HepG2 (cell line): ENCODE measurements around the gene MYOM1. TPM values are rescaled to one million over a fixed set of nuclear protein-coding genes. Genes with fewer than 3 reads are reported as not detected.

Source experiments
- ASH2L ChIP-seq: fragments of 300-600, 200-600 bp; sonication (generic); IDR thresholded peaks from 2 replicates; pipeline ENCODE4 v1.7.0; 2017; ENCODE audit warnings: low read depth, mild to moderate bottlenecking, moderate library complexity, mixed read lengths, low read length; ENCODE audit not compliant: insufficient read length
- ATF1 ChIP-seq: IDR thresholded peaks from 2 replicates; pipeline ENCODE4 v1.6.1; 2016; ENCODE audit warnings: mild to moderate bottlenecking, control low read depth
- ELF1 ChIP-seq: sonication (generic); formaldehyde crosslinking; IDR thresholded peaks from 2 replicates; pipeline ENCODE4 v1.4.0; 2020; ENCODE audit warnings: missing genetic modification reagents
- FOXC1 ChIP-seq: sonication (generic); formaldehyde crosslinking; IDR thresholded peaks from 2 replicates; pipeline ENCODE4 v1.8.0; 2022; ENCODE audit warnings: mild to moderate bottlenecking, missing genetic modification reagents, borderline replicate concordance
- HDAC1 ChIP-seq: sonication (generic); formaldehyde crosslinking; IDR thresholded peaks from 2 replicates; pipeline ENCODE4 v1.5.1; 2020; ENCODE audit warnings: mild to moderate bottlenecking, missing genetic modification reagents
- HNRNPLL ChIP-seq: fragments of 200-400 bp; formaldehyde crosslinking; IDR thresholded peaks from 2 replicates; pipeline ENCODE4 v1.6.1; 2017; ENCODE audit warnings: mild to moderate bottlenecking, low read depth, low read length; ENCODE audit not compliant: poor library complexity, severe bottlenecking
- HOXA5 ChIP-seq: sonication (generic); formaldehyde crosslinking; IDR thresholded peaks from 2 replicates; pipeline ENCODE4 v1.4.0; 2020; ENCODE audit warnings: missing genetic modification reagents
- IKZF4 ChIP-seq: sonication (generic); formaldehyde crosslinking; IDR thresholded peaks from 2 replicates; pipeline ENCODE4 v1.5.1; 2020; ENCODE audit warnings: borderline replicate concordance, mild to moderate bottlenecking, low read depth, missing genetic modification reagents; ENCODE audit errors: not compliant biosample characterization
- TOE1 ChIP-seq: sonication (generic); formaldehyde crosslinking; IDR thresholded peaks from 2 replicates; pipeline ENCODE4 v1.4.0; 2020; ENCODE audit warnings: mild to moderate bottlenecking, missing genetic modification reagents
- ZBTB1 ChIP-seq: sonication (generic); formaldehyde crosslinking; IDR thresholded peaks from 2 replicates; pipeline ENCODE4 v1.4.0; 2020; ENCODE audit warnings: missing genetic modification reagents, borderline replicate concordance
- ZC3H13 ChIP-seq: sonication (generic); formaldehyde crosslinking; IDR thresholded peaks from 2 replicates; pipeline ENCODE4 v1.8.1; 2023; ENCODE audit warnings: mild to moderate bottlenecking, missing genetic modification reagents, moderate library complexity
- ZNF468 ChIP-seq: sonication (generic); formaldehyde crosslinking; IDR thresholded peaks from 2 replicates; pipeline ENCODE4 v1.8.0; 2022; ENCODE audit warnings: mild to moderate bottlenecking, moderate library complexity, missing genetic modification reagents
- ZNF724P ChIP-seq: sonication (generic); formaldehyde crosslinking; IDR thresholded peaks from 2 replicates; pipeline ENCODE4 v1.8.0; 2022; ENCODE audit warnings: missing genetic modification reagents, borderline replicate concordance
- ZNF761 ChIP-seq: sonication (generic); formaldehyde crosslinking; conservative IDR thresholded peaks from 2 replicates; pipeline ENCODE4 v1.4.0; 2020; ENCODE audit warnings: mild to moderate bottlenecking, missing genetic modification reagents
- polyA plus RNA-seq, 8 experiments: library from polyadenylated mRNA; depleted of rRNA in 3 of 8; stranded (reverse) in 7 of 8; unstranded in 1 of 8; fragments of >200 nt; fragmentation: Illumina TruSeq in 4 of 8; extraction: Trizol in 4 of 8; gene quantifications; 2 replicates each; pipeline versions ENCODE4 v1.2.1 to v1.2.3, GENCODE V29; 2011 to 2016; ENCODE audit warnings: low read depth in 4 of 8, missing spikeins in 1 of 8, mixed read lengths in 1 of 8; ENCODE audit not compliant: insufficient read depth in 1 of 8
- total RNA-seq, 5 experiments: library from RNA; depleted of rRNA; stranded (reverse); fragments of >200 nt; fragmentation: Illumina TruSeq; extraction: Trizol; gene quantifications; 2 replicates each; pipeline ENCODE4 v1.2.3, GENCODE V29; 2016; ENCODE audit warnings: low read depth in 1 of 5
- TF ChIP-seq, protein P1 (sequence below): sonication (generic); formaldehyde crosslinking; IDR thresholded peaks from 2 replicates; pipeline ENCODE4 v1.4.0; 2020; ENCODE audit warnings: missing genetic modification reagents, borderline replicate concordance
- TF ChIP-seq, protein P2 (sequence below): fragments of 450-650 bp; IDR thresholded peaks from 2 replicates; pipeline ENCODE4 v1.6.1; 2017; ENCODE audit warnings: mild to moderate bottlenecking
- TF ChIP-seq, protein P3 (sequence below): sonication (generic); formaldehyde crosslinking; IDR thresholded peaks from 2 replicates; pipeline ENCODE4 v1.4.0; 2020; ENCODE audit warnings: missing genetic modification reagents; ENCODE audit errors: not compliant biosample characterization

Gene MYOM1
- total and polyA plus RNA-seq, 2 of the 13 experiments (the other 11 are each of a cell fraction or from before 2014, with no cell fraction given) = 0.46 to 0.98 TPM

DNA sequence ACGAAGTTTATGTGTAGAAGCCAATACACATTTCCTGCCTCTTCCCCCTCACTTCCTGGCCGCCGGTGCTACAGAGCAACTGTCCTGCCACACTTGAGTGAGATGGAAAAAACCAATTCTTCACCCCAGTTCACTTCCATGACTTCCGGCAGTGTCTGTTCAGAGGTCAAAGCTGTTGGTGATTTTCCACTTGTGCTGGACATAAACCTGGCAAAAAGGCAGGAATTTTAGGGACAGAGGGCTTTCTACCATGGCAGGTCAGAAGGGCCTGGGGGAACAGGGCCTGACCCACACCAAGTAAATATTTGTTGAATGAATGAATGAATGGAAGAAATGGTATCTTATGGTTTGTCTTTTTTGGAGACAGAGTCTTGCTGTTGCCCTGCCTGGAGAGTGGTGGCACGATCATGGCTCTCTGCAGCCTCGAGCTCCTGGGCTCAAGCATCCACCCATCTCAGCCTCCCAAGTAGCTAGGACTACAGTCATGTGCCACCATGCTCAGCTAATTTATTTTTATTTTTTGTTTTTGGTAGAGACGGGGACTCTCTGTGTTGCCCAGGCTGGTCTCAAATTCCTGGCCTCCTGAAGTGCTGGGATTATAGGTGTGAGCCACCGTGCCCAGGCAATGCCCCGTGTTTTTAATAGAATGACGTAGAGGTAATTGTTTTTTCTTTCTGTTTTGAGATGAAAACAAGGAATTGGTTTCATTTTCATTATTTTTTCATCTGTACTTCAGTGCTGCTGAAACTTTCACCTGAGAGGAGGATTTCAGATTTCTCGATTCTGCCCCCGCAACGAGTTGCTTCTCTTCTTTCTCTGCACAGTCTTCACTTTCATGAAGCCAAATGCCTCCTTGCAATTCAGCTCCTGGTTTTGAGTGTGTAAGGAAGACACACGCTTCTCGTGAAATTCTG, 158.8 kb downstream of the MYOM1 start (continued):
- TF ChIP-seq ELF1 (CRISPR knock-in tag) (peak; percentile 85), ZC3H13 (CRISPR knock-in tag) (no peak), ZNF761 (CRISPR knock-in tag) (no peak), ZBTB1 (no peak), HDAC1 (peak; percentile 73), TOE1 (CRISPR knock-in tag) (no peak), IKZF4 (no peak), HOXA5 (no peak), ATF1 (CRISPR knock-in tag) (peak; percentile 40; the same call in 1 of the 2 replicates), HNRNPLL (no peak), ZNF724P (CRISPR knock-in tag) (no peak), ZNF468 (CRISPR knock-in tag) (no peak), ASH2L (peak; percentile 29), FOXC1 (CRISPR knock-in tag) (no peak)
- TF ChIP-seq, protein P1, sequence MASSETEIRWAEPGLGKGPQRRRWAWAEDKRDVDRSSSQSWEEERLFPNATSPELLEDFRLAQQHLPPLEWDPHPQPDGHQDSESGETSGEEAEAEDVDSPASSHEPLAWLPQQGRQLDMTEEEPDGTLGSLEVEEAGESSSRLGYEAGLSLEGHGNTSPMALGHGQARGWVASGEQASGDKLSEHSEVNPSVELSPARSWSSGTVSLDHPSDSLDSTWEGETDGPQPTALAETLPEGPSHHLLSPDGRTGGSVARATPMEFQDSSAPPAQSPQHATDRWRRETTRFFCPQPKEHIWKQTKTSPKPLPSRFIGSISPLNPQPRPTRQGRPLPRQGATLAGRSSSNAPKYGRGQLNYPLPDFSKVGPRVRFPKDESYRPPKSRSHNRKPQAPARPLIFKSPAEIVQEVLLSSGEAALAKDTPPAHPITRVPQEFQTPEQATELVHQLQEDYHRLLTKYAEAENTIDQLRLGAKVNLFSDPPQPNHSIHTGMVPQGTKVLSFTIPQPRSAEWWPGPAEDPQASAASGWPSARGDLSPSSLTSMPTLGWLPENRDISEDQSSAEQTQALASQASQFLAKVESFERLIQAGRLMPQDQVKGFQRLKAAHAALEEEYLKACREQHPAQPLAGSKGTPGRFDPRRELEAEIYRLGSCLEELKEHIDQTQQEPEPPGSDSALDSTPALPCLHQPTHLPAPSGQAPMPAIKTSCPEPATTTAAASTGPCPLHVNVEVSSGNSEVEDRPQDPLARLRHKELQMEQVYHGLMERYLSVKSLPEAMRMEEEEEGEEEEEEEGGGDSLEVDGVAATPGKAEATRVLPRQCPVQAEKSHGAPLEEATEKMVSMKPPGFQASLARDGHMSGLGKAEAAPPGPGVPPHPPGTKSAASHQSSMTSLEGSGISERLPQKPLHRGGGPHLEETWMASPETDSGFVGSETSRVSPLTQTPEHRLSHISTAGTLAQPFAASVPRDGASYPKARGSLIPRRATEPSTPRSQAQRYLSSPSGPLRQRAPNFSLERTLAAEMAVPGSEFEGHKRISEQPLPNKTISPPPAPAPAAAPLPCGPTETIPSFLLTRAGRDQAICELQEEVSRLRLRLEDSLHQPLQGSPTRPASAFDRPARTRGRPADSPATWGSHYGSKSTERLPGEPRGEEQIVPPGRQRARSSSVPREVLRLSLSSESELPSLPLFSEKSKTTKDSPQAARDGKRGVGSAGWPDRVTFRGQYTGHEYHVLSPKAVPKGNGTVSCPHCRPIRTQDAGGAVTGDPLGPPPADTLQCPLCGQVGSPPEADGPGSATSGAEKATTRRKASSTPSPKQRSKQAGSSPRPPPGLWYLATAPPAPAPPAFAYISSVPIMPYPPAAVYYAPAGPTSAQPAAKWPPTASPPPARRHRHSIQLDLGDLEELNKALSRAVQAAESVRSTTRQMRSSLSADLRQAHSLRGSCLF (CRISPR knock-in tag) = 0 out of 2 replicates have a peak, but pooled peaks have one; percentile 14
- TF ChIP-seq, protein P2, sequence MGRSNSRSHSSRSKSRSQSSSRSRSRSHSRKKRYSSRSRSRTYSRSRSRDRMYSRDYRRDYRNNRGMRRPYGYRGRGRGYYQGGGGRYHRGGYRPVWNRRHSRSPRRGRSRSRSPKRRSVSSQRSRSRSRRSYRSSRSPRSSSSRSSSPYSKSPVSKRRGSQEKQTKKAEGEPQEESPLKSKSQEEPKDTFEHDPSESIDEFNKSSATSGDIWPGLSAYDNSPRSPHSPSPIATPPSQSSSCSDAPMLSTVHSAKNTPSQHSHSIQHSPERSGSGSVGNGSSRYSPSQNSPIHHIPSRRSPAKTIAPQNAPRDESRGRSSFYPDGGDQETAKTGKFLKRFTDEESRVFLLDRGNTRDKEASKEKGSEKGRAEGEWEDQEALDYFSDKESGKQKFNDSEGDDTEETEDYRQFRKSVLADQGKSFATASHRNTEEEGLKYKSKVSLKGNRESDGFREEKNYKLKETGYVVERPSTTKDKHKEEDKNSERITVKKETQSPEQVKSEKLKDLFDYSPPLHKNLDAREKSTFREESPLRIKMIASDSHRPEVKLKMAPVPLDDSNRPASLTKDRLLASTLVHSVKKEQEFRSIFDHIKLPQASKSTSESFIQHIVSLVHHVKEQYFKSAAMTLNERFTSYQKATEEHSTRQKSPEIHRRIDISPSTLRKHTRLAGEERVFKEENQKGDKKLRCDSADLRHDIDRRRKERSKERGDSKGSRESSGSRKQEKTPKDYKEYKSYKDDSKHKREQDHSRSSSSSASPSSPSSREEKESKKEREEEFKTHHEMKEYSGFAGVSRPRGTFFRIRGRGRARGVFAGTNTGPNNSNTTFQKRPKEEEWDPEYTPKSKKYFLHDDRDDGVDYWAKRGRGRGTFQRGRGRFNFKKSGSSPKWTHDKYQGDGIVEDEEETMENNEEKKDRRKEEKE = no peak
- TF ChIP-seq, protein P3, sequence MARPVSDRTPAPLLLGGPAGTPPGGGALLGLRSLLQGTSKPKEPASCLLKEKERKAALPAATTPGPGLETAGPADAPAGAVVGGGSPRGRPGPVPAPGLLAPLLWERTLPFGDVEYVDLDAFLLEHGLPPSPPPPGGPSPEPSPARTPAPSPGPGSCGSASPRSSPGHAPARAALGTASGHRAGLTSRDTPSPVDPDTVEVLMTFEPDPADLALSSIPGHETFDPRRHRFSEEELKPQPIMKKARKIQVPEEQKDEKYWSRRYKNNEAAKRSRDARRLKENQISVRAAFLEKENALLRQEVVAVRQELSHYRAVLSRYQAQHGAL = no peak
